Neural progenitor cell (in vitro differentiated cells): Measurements from ENCODE around the gene SCD. TPM values are rescaled to one million over a fixed set of nuclear protein-coding genes. Genes with fewer than 3 reads are reported as not detected.
A peak's percentile ranks its signal among the peaks of the same experiment; 100 is the strongest.

Experiments
- DNase-seq: peaks from one replicate; pipeline ENCODE4 v3.0.0-alpha.2; 2016; ENCODE audit warnings: low spot score
- H2AFZ ChIP-seq: fragments of 200-600 bp; sonication (generic); replicated peaks from 2 replicates; pipeline ENCODE4 v1.6.1; 2016; ENCODE audit warnings: antibody characterized with exemption
- H3F3A ChIP-seq: fragments of 200-600 bp; sonication (generic); 2 replicates; pipeline ENCODE4 v1.6.1; 2016; ENCODE audit warnings: antibody characterized with exemption, low read depth
- H3K27ac ChIP-seq: fragments of 200-600 bp; sonication (generic); 2 replicates; pipeline ENCODE4 v1.5.1; 2016; ENCODE audit warnings: mild to moderate bottlenecking
- H3K27me3 ChIP-seq: fragments of 200-600 bp; sonication (generic); 2 replicates; pipeline ENCODE4 v1.6.1; 2016; ENCODE audit warnings: mild to moderate bottlenecking, moderate library complexity
- H3K36me3 ChIP-seq: fragments of 200-600 bp; sonication (generic); 2 replicates; pipeline ENCODE4 v1.5.1; 2016
- H3K4me1 ChIP-seq: fragments of 200-600 bp; sonication (generic); 2 replicates; pipeline ENCODE4 v1.6.1; 2016; ENCODE audit warnings: mixed run types
- H3K4me2 ChIP-seq: fragments of 200-600 bp; sonication (generic); 2 replicates; pipeline ENCODE4 v1.6.1; 2016
- H3K4me3 ChIP-seq: fragments of 200-600 bp; sonication (generic); 2 replicates; pipeline ENCODE4 v1.5.1; 2016
- H3K79me2 ChIP-seq: fragments of 200-600 bp; sonication (generic); 2 replicates; pipeline ENCODE4 v1.6.1; 2016; ENCODE audit warnings: low read depth
- H3K9ac ChIP-seq: fragments of 200-600 bp; sonication (generic); 2 replicates; pipeline ENCODE4 v1.6.1; 2016
- H3K9me3 ChIP-seq: fragments of 200-600 bp; sonication (generic); 2 replicates; pipeline ENCODE4 v1.5.1; 2016; ENCODE audit warnings: low read depth
- H4K20me1 ChIP-seq: fragments of 200-600 bp; sonication (generic); 2 replicates; pipeline ENCODE4 v1.6.1; 2016; ENCODE audit warnings: low read depth
- H3K27ac Mint-ChIP-seq: 3 replicates; pipeline ENCODE4 v1.8.0; 2021; ENCODE audit warnings: mixed read lengths
- H3K27me3 Mint-ChIP-seq: 2 replicates; pipeline ENCODE4 v1.8.0; 2022; ENCODE audit warnings: low read depth, mild to moderate bottlenecking, inconsistent platforms, moderate library complexity, mixed read lengths; ENCODE audit not compliant: insufficient read depth
- H3K36me3 Mint-ChIP-seq: 3 replicates; pipeline ENCODE4 v1.8.0; 2021; ENCODE audit warnings: mixed read lengths
- H3K4me1 Mint-ChIP-seq: 3 replicates; pipeline ENCODE4 v1.8.0; 2021; ENCODE audit warnings: mixed read lengths
- H3K4me3 Mint-ChIP-seq: 3 replicates; pipeline ENCODE4 v1.8.0; 2021; ENCODE audit warnings: mild to moderate bottlenecking, moderate library complexity, mixed read lengths
- H3K9me3 Mint-ChIP-seq: 3 replicates; pipeline ENCODE4 v1.8.0; 2020; ENCODE audit warnings: mixed read lengths
- CTCF ChIP-seq: fragments of 200-600 bp; sonication (generic); IDR thresholded peaks from 2 replicates; pipeline ENCODE4 v1.5.1; 2017; ENCODE audit warnings: antibody characterized with exemption, mild to moderate bottlenecking
- EZH2 ChIP-seq: fragments of 200-600 bp; sonication (generic); IDR thresholded peaks from 2 replicates; pipeline ENCODE4 v1.6.1; 2017; ENCODE audit warnings: antibody characterized with exemption, mild to moderate bottlenecking, moderate library complexity
- EZH2phosphoT487 ChIP-seq: fragments of 200-600 bp; sonication (generic); IDR thresholded peaks from 2 replicates; pipeline ENCODE4 v1.6.1; 2017; ENCODE audit warnings: antibody characterized with exemption
- total RNA-seq: library from RNA; depleted of rRNA; stranded (reverse); fragments of >200 nt; gene quantifications from 2 replicates; pipeline ENCODE4 v1.2.3, GENCODE V29; 2015; ENCODE audit warnings: low replicate concordance

SCD gene
- total RNA-seq, 1 donor from 2014 or later, result 468 TPM

- H3K36me3 ChIP-seq, result no peaks in the 10 kb centered on the region
- H3K27ac Mint-ChIP-seq, result no peak overlapping the region
- H3K4me1 ChIP-seq, result peaks cover 29% of the 10 kb centered on the region
- no peak overlapping the region for H3K27ac ChIP-seq
- H3K36me3 Mint-ChIP-seq, result peaks cover 15% of the 10 kb centered on the region
- no peak overlapping the region for H3K4me3 ChIP-seq
- H2AFZ ChIP-seq, result no peak overlapping the region
- H3K4me3 Mint-ChIP-seq, result peak overlapping the region; percentile 10
- no peaks in the 10 kb centered on the region for H3K9me3 ChIP-seq
- H3K27me3 ChIP-seq, result no peaks in the 10 kb centered on the region
- peaks cover 33% of the 10 kb centered on the region for H3F3A ChIP-seq
- no peak overlapping the region for H3K9ac ChIP-seq
- no peaks in the 10 kb centered on the region for H3K9me3 Mint-ChIP-seq
- no peak for DNase-seq
- TF ChIP-seq CTCF (no peak), EZH2 (no peak), EZH2phosphoT487 (no peak)
- H4K20me1 ChIP-seq, result peaks cover 20% of the 10 kb centered on the region
- no peak overlapping the region for H3K4me2 ChIP-seq
- peaks cover 44% of the 10 kb centered on the region for H3K79me2 ChIP-seq
- peaks cover 18% of the 10 kb centered on the region for H3K27me3 Mint-ChIP-seq
- peaks cover 68% of the 10 kb centered on the region for H3K4me1 Mint-ChIP-seq
These were observed 2.7 kb upstream of the SCD start for GRCh38 chr10:100344241-100344788.

DNA sequence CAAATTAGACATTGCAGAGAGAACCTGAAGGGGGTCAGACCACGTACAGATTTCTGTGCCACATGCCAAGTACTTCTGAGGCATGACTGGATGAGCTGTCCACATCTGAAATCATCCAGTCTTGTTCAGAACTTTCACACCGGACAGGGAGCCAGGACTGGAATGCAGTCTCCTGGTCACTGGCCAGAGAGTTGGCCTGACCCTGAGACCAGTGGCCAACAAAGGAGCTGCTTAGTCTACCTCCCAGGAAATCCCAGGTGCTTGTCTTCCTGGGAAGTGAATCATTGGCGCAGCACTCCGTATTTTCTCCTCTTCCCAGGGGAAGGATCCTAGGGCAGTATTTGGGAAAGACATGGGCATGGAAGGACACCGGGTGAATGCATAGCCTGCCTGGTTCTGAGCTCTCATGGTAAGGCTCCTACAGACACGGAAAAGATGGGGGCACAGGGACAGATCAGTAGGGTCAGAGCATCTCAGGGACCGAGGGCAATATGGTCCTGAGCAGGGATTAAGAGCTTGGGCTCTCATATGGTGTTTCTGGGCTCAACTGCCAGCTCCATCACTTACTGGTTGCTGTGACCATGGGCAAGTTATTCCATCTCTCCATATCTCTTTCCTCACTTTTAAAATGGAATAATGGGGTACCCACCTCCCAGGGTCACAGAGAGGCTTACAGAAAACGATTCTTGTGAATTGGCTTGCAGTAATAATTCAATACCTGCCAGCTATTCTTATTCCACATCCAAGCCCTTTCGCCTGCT lies 1.3 kb upstream of the SCD start:
- Histone ChIP-seq H3K79me2 (peaks cover 59% of the 10 kb centered on the region), H3K4me3 (peak overlapping the region; percentile 84), H3K36me3 (no peaks in the 10 kb centered on the region), H2AFZ (peak overlapping the region; percentile 32), H3F3A (peaks cover 33% of the 10 kb centered on the region), H3K27me3 (no peaks in the 10 kb centered on the region), H3K4me1 (peaks cover 37% of the 10 kb centered on the region), H3K4me2 (peak overlapping the region; percentile 92), H3K27ac (peak overlapping the region; percentile 100), H3K9me3 (no peaks in the 10 kb centered on the region), H3K9ac (peak overlapping the region; percentile 78), H4K20me1 (peaks cover 35% of the 10 kb centered on the region)
- Mint-ChIP-seq H3K27ac (peak overlapping the region; percentile 89), H3K36me3 (peaks cover 29% of the 10 kb centered on the region), H3K4me1 (peaks cover 69% of the 10 kb centered on the region), H3K9me3 (no peaks in the 10 kb centered on the region), H3K27me3 (peaks cover 13% of the 10 kb centered on the region), H3K4me3 (peak overlapping the region; percentile 100)
- DNase-seq, result peak; percentile 52
- TF ChIP-seq CTCF (no peak), EZH2 (no peak), EZH2phosphoT487 (no peak)

DNA sequence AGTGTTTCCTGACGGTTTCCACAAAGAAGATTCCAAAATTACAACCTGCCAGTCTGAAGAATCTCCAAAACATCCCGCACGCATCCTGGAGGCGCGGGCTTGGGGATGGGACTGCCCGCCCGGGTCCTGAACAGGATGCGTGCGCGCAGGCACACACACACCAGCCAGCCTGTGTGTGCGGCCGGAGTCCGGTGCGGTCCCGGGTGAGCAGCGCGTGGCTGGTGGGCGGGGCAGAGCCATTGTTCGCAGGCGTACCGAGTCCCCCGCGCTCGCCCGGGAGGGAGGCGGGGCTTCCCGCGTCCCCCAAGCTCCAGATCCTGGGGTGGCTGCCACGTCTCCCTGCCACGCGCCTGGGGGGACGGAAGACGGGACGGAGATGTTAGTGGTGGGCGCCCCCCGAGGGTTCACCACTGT lies 675 bp upstream of the SCD start:
- Histone ChIP-seq H4K20me1 (peaks cover 41% of the 10 kb centered on the region), H3K9ac (peak overlapping the region; percentile 78), H3K4me3 (peak overlapping the region; percentile 84), H3K27ac (peak overlapping the region; percentile 100), H3F3A (peaks cover 27% of the 10 kb centered on the region), H3K79me2 (peaks cover 65% of the 10 kb centered on the region), H2AFZ (peak overlapping the region; percentile 32), H3K27me3 (no peaks in the 10 kb centered on the region), H3K4me2 (peak overlapping the region; percentile 92), H3K4me1 (peaks cover 37% of the 10 kb centered on the region), H3K9me3 (no peaks in the 10 kb centered on the region), H3K36me3 (peaks cover 3% of the 10 kb centered on the region)
- Mint-ChIP-seq H3K27ac (peak overlapping the region; percentile 89), H3K27me3 (peaks cover 12% of the 10 kb centered on the region), H3K4me1 (peaks cover 69% of the 10 kb centered on the region), H3K36me3 (peaks cover 35% of the 10 kb centered on the region), H3K9me3 (no peaks in the 10 kb centered on the region), H3K4me3 (peak overlapping the region; percentile 100)
- TF ChIP-seq EZH2phosphoT487, result no peak
- no peak for TF ChIP-seq CTCF
- TF ChIP-seq EZH2, result no peak
- DNase-seq, result peak; percentile 94
